ENCODE results near the gene TTLL5. TPM values are rescaled to one million over a fixed set of nuclear protein-coding genes. Genes with fewer than 3 reads are reported as not detected.

Gene TTLL5
- total and polyA plus RNA-seq, 10 of the 15 experiments (the other 5 are each of a cell fraction or from before 2014, with no cell fraction given), result 3.2 to 25.9 (median 13.8) TPM

DNA sequence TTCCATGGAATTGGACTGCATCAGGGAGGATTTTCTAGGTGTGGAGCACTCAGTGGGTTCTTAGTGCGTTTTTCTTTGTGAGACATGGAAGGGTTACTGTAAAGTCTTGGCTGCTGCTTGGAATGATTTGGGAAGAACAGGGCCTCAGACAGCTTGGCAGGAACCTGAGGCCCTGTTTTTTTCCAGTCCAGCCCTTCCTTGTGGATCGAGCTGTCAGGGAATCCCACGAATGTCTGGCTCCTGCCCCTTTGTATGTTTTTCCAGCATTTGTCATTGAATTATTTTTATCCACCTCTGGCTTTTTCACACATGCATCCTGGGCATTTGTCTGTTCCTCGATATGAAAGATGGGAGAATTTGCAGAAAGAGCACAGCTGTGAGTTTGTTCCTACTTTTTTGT is 162.3 kb downstream of the TTLL5 start:
- CTCF ChIA-PET, result interaction anchor here (0.6 kb wide), 1 partner anchor 111 kb away, joined by 3 read pairs; no protein-coding TSS in a partner anchor
- no TSS peak for BruUV-seq (replicated peaks)
- POLR2A ChIA-PET, result no interaction called here

More for the DNA sequence above, 162.3 kb downstream of the TTLL5 start:
- no peak overlapping the region for H3K27ac ChIP-seq (ENCODE audit: control insufficient read depth, insufficient read depth)
- H3K79me2 ChIP-seq (ENCODE audit: control insufficient read depth, insufficient read depth, low read length), result no peaks in the 10 kb centered on the region
- SMC1A ChIA-PET (ENCODE audit: uncharacterized antibody, unreplicated experiment), result interaction anchor here (1.4 kb wide), 1 partner anchor 9 kb away, joined by 3 read pairs; no protein-coding TSS in a partner anchor
- H3K27me3 ChIP-seq (replicated peaks in 1 of 2; ENCODE audit: control insufficient read depth in 2 of 2, insufficient read depth in 2 of 2, low read length in 1 of 2), result no peaks in the 10 kb centered on the region
- intact Hi-C loops (cut with micrococcal nuclease; ENCODE audit: unreplicated experiment), result no loop called here
- no peak overlapping the region for H3K4me2 ChIP-seq (ENCODE audit: control insufficient read depth, insufficient read depth)
- FAIRE-seq, result no peak
- no peak for ATAC-seq
- H3K4me3 ChIP-seq, result no peak overlapping the region
- in situ Hi-C loops (cut with MboI), result no loop called here
- 92% methylated on average over 4 of the region's 4 CpGs for WGBS (ENCODE audit: insufficient coverage, insufficient replicate concordance, low lambda C conversion rate, missing lambda C conversion rate)
- RAD21 ChIA-PET (ENCODE audit: unreplicated experiment), result no interaction called here
- no peaks in the 10 kb centered on the region for H4K20me1 ChIP-seq (ENCODE audit: control insufficient read depth, insufficient read depth)
- TF ChIP-seq, protein P1, sequence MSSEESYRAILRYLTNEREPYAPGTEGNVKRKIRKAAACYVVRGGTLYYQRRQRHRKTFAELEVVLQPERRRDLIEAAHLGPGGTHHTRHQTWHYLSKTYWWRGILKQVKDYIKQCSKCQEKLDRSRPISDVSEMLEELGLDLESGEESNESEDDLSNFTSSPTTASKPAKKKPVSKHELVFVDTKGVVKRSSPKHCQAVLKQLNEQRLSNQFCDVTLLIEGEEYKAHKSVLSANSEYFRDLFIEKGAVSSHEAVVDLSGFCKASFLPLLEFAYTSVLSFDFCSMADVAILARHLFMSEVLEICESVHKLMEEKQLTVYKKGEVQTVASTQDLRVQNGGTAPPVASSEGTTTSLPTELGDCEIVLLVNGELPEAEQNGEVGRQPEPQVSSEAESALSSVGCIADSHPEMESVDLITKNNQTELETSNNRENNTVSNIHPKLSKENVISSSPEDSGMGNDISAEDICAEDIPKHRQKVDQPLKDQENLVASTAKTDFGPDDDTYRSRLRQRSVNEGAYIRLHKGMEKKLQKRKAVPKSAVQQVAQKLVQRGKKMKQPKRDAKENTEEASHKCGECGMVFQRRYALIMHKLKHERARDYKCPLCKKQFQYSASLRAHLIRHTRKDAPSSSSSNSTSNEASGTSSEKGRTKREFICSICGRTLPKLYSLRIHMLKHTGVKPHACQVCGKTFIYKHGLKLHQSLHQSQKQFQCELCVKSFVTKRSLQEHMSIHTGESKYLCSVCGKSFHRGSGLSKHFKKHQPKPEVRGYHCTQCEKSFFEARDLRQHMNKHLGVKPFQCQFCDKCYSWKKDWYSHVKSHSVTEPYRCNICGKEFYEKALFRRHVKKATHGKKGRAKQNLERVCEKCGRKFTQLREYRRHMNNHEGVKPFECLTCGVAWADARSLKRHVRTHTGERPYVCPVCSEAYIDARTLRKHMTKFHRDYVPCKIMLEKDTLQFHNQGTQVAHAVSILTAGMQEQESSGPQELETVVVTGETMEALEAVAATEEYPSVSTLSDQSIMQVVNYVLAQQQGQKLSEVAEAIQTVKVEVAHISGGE (CRISPR knock-in tag; IDR thresholded peaks at IDR 0.05), result no peak
- no peak for TF ChIP-seq NR2F1 (conservative IDR thresholded peaks at IDR 0.05)
- TF ChIP-seq PBX3 (IDR thresholded peaks at IDR 0.05; ENCODE audit: insufficient replicate concordance, low read depth, low read length), result no peak
- TF ChIP-seq KLF5 (IDR thresholded peaks at IDR 0.05; ENCODE audit: partially characterized antibody), result no peak
- TF ChIP-seq SMARCA5 (IDR thresholded peaks at IDR 0.05), result no peak
- TF ChIP-seq BHLHE40 (IDR thresholded peaks at IDR 0.05; ENCODE audit: borderline replicate concordance in 1 of 2, low read depth in 2 of 2, low read length in 1 of 2), result no peak
- no peak for TF ChIP-seq IKZF2 (IDR thresholded peaks at IDR 0.05)
- TF ChIP-seq MEF2B (IDR thresholded peaks at IDR 0.05; ENCODE audit: partially characterized antibody, poor library complexity, severe bottlenecking), result no peak
- no peak for TF ChIP-seq USF1 (IDR thresholded peaks at IDR 0.05; ENCODE audit: borderline replicate concordance, extremely low read length, insufficient read depth, low read depth, low read length)
- TF ChIP-seq REST (IDR thresholded peaks at IDR 0.05; ENCODE audit: low read depth, low read length), result no peak
- TF ChIP-seq, protein P2, sequence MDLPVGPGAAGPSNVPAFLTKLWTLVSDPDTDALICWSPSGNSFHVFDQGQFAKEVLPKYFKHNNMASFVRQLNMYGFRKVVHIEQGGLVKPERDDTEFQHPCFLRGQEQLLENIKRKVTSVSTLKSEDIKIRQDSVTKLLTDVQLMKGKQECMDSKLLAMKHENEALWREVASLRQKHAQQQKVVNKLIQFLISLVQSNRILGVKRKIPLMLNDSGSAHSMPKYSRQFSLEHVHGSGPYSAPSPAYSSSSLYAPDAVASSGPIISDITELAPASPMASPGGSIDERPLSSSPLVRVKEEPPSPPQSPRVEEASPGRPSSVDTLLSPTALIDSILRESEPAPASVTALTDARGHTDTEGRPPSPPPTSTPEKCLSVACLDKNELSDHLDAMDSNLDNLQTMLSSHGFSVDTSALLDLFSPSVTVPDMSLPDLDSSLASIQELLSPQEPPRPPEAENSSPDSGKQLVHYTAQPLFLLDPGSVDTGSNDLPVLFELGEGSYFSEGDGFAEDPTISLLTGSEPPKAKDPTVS (IDR thresholded peaks at IDR 0.05; ENCODE audit: low read depth, low read length), result no peak
- no peak for TF ChIP-seq CEBPB (IDR thresholded peaks at IDR 0.05; ENCODE audit: borderline replicate concordance in 1 of 2, low read depth in 2 of 2, low read length in 2 of 2)
- TF ChIP-seq CBFB (IDR thresholded peaks at IDR 0.05; ENCODE audit: low read depth), result no peak
- DNase-seq (ENCODE audit: low read depth, low spot score), result no peak
- H3K9ac ChIP-seq (ENCODE audit: control insufficient read depth, insufficient read depth, low read length), result no peak overlapping the region
- H2AFZ ChIP-seq (ENCODE audit: control insufficient read depth, low read depth, low read length), result no peak overlapping the region
- peaks cover 0 to 6% of the 10 kb centered on the region in 2 experiments; a peak in 1 of 4 replicates for H3K36me3 ChIP-seq (ENCODE audit: control insufficient read depth in 2 of 2, insufficient read depth in 2 of 2, low read length in 1 of 2)
- H3K9me3 ChIP-seq (replicated peaks; ENCODE audit: control insufficient read depth, insufficient read depth, low read length), result no peaks in the 10 kb centered on the region
- H3K4me1 ChIP-seq (ENCODE audit: control insufficient read depth, insufficient read depth, low read length), result peaks cover 24% of the 10 kb centered on the region
